ENCODE data around the gene GNB1L.

GNB1L gene

DNA sequence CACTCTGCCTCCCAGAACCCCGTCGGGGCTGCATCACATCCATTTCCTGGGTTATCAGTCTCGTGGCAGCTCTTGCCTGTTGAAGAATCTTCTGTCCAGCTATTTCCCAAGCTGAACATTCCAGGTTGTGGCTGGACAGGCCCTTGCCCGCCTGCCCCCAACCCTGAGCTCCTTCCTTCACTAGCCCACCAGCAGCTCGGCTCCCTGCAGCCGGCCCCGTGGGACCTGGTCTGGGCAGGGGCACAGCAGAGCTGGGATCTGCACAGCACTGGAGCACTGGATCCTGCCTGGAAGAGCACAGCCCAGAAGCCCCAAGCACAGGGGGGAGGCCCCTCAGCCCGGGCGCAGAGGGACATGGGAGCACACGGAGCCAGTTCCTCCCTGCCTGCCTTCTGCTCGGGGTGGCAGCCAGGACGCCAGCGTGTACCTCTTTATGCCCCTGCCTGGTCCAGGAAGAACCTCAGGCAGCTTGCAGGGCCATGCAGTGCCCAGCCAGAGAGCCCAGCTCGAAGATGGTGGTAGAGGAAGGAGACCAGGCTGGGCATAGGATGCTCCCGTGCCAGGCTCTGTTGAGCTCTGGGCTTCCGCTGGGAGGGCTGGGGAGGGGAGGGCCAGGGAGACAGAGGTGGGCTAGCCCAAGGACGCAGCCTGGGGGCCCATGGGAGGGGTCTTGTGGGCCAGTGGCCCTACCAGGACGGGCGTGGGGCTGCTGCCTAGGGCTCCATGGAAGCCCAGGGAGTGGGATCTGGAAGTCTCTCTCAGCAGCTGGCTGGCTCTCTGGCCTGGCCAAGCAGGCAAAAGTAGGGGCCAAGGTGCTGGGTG lies 16.6 kb upstream of the GNB1L start:
- Histone ChIP-seq H3K36me3 (ENCODE audit: control insufficient read depth in 5 of 5, insufficient read depth in 5 of 5, low read length in 5 of 5) (peaks cover 0 to 18% (median 0%) of the 10 kb centered on the region in 5 donors), H3K27ac (ENCODE audit: low read depth, low read length) (no peak overlapping the region), H3K4me3 (ENCODE audit: low read depth in 1 of 5, low read length in 5 of 5) (no peak overlapping the region), H3K4me1 (ENCODE audit: control insufficient read depth in 5 of 5, insufficient read depth in 5 of 5, low read length in 5 of 5) (no peaks in the 10 kb centered on the region), H3K9me3 (ENCODE audit: control insufficient read depth in 5 of 5, low read length in 5 of 5) (no peaks in the 10 kb centered on the region), H3K9ac (ENCODE audit: low read length in 5 of 5) (no peak overlapping the region), H3K27me3 (ENCODE audit: control insufficient read depth in 5 of 5, insufficient read depth in 4 of 5, low read length in 5 of 5) (peaks cover 0 to 5% (median 3%) of the 10 kb centered on the region in 5 donors)

DNA sequence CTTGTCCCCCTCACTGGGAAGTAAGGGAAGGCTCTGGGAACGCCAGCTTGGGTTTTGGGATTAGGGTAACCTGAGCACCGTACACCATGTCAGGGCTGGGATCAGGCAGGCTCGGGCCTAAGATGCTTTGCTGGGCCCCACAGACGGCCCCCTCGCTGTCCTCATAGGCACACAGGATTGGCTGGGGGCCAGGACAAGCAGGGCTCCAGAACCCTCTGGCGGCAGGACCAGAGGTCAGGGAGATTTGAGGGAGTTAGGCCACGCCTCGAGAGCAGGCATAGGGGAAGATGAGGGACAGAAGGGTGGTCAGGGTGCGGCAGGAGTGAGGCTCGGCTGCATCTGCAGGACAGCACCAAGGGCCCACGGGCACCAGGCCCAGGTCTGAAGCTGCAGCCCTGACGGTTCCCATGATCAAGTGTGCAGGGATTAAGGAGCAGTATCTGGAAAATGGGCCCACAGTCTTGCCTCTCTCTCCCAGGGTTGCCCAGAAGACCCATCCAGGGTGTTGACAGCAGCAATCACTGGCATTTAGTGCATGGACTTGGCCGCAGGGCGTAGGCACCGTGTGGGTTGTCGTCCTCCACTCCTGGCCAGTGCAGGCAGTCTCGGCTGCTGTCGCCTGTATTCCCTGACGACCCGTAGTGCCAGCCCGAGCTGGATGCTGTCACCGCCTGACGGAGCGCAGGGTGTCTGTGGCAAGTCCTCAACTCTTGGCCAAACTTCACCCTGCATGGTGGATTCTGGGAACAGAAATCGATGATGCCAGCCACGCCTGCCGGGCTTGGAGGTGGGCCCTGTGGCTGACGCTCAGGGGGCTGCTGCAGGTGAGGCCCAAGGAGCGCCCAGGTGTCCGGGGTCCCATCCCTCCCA lies 15.7 kb upstream of the GNB1L start:
- H3K36me3 ChIP-seq (ENCODE audit: control insufficient read depth in 5 of 5, insufficient read depth in 5 of 5, low read length in 5 of 5) = peaks cover 0 to 15% (median 0%) of the 10 kb centered on the region in 5 donors
- no peaks in the 10 kb centered on the region for H3K4me1 ChIP-seq (ENCODE audit: control insufficient read depth in 5 of 5, insufficient read depth in 5 of 5, low read length in 5 of 5)
- no peak overlapping the region for H3K9ac ChIP-seq (ENCODE audit: low read length in 5 of 5)
- peaks cover 0 to 5% (median 3%) of the 10 kb centered on the region in 5 donors for H3K27me3 ChIP-seq (ENCODE audit: control insufficient read depth in 5 of 5, insufficient read depth in 4 of 5, low read length in 5 of 5)
- H3K27ac ChIP-seq (ENCODE audit: low read depth, low read length) = no peak overlapping the region
- no peak overlapping the region for H3K4me3 ChIP-seq (ENCODE audit: low read depth in 1 of 5, low read length in 5 of 5)
- no peaks in the 10 kb centered on the region for H3K9me3 ChIP-seq (ENCODE audit: control insufficient read depth in 5 of 5, low read length in 5 of 5)

DNA sequence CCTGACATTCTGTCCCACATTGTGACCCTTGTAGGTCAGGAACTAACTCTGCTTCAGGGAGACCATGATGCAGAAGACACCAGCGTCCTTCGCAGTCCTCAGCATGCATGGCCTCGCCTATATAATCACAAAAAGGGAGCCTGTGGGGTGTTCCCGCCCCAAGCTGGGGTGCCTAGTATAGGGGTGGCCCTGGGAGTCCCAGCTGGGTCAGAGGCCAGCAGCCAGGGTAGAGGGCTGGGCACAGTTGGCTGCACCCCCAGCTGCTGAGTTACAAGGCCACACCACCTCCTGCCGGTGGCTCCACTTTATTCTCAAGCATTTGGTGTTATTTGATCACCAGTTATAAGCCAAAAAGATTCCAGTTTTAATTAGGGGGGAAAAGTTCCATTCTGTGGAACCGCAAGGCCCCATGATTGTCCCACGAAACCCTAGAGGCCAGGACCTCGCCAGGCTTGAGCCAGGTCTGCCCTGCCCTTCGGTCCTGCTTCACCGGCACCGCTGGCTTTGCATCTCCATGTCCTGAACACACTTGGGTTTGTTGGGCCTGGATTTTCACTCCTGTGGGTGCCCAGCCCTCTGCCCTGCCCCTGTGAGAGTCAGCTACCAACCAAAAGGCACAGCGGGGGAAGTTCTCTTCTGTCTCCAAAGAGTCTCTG lies 15.0 kb upstream of the GNB1L start:
- no peak overlapping the region for H3K9ac ChIP-seq (ENCODE audit: low read length in 5 of 5)

DNA sequence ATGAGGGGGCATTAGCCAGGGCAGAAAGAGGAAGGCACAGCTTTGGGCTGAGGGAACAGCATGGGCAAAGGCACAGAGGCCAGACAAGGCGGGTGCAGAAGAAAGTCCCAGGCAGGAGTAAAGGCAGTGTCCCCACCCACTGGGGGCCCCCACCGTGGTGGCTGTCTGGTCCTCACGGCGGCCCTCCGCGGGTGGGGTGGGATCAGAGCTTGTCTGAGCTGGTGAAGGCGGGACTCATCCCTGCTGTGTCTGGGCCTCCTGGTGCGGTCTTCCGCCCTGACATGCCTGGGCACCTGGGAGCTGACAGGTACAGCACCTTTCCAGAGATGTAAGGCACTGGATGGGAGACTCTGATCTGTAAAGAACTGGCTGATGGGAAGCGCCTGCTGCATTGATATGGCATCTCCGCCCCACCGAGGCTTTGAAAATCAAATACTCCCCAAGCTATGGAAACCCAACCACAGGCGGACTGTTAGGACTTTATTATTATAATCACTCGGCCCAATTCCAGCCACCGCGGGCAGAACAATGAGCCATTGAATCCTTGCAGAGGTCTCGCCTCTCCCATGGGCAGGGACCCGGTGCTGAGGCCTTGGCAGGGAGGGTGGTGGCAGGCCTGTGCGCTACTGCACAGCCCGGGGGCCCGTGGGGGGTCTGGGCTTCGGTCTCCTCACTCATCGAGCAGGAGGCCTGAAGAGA lies 14.2 kb upstream of the GNB1L start:
- Histone ChIP-seq H3K27me3 (ENCODE audit: control insufficient read depth in 5 of 5, insufficient read depth in 4 of 5, low read length in 5 of 5) (peaks cover 0 to 5% (median 3%) of the 10 kb centered on the region in 5 donors), H3K9ac (ENCODE audit: low read length in 5 of 5) (no peak overlapping the region), H3K9me3 (ENCODE audit: control insufficient read depth in 5 of 5, low read length in 5 of 5) (no peaks in the 10 kb centered on the region), H3K4me1 (ENCODE audit: control insufficient read depth in 5 of 5, insufficient read depth in 5 of 5, low read length in 5 of 5) (no peaks in the 10 kb centered on the region), H3K36me3 (ENCODE audit: control insufficient read depth in 5 of 5, insufficient read depth in 5 of 5, low read length in 5 of 5) (peaks cover 0 to 1% (median 0%) of the 10 kb centered on the region in 5 donors), H3K27ac (ENCODE audit: low read depth, low read length) (no peak overlapping the region), H3K4me3 (ENCODE audit: low read depth in 1 of 5, low read length in 5 of 5) (no peak overlapping the region)

More for the DNA sequence above, 15.0 kb upstream of the GNB1L start:
- Histone ChIP-seq H3K27me3 (ENCODE audit: control insufficient read depth in 5 of 5, insufficient read depth in 4 of 5, low read length in 5 of 5) (peaks cover 0 to 5% (median 3%) of the 10 kb centered on the region in 5 donors), H3K36me3 (ENCODE audit: control insufficient read depth in 5 of 5, insufficient read depth in 5 of 5, low read length in 5 of 5) (peaks cover 0 to 8% (median 0%) of the 10 kb centered on the region in 5 donors), H3K4me1 (ENCODE audit: control insufficient read depth in 5 of 5, insufficient read depth in 5 of 5, low read length in 5 of 5) (no peaks in the 10 kb centered on the region), H3K9me3 (ENCODE audit: control insufficient read depth in 5 of 5, low read length in 5 of 5) (no peaks in the 10 kb centered on the region), H3K4me3 (ENCODE audit: low read depth in 1 of 5, low read length in 5 of 5) (no peak overlapping the region), H3K27ac (ENCODE audit: low read depth, low read length) (no peak overlapping the region)

DNA sequence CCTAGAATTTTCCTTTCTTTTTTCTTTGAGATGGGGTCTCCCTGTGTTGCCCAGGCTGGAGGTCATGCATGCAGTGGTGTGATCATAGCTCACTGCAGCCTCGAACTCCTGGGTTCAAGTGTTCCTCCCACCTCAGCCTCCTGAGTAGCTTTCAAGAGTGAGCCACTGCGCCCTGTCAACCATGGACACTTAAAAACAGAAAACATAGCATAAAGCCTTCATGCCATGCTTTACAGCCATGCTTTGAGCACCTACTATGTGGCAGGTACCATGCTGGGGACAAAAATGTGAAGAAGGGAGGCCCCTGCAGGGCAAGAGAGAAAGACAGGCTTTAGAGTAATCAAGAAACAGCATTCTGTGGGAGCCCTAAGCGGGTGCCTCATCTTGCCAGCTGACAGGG lies 13.7 kb upstream of the GNB1L start:
- no peaks in the 10 kb centered on the region for H3K9me3 ChIP-seq (ENCODE audit: control insufficient read depth in 5 of 5, low read length in 5 of 5)
- no peak overlapping the region for H3K9ac ChIP-seq (ENCODE audit: low read length in 5 of 5)
- peaks cover 0 to 5% (median 3%) of the 10 kb centered on the region in 5 donors for H3K27me3 ChIP-seq (ENCODE audit: control insufficient read depth in 5 of 5, insufficient read depth in 4 of 5, low read length in 5 of 5)
- H3K27ac ChIP-seq (ENCODE audit: low read depth, low read length) = no peak overlapping the region
- H3K4me1 ChIP-seq (ENCODE audit: control insufficient read depth in 5 of 5, insufficient read depth in 5 of 5, low read length in 5 of 5) = no peaks in the 10 kb centered on the region
- no peaks in the 10 kb centered on the region for H3K36me3 ChIP-seq (ENCODE audit: control insufficient read depth in 5 of 5, insufficient read depth in 5 of 5, low read length in 5 of 5)
- no peak overlapping the region for H3K4me3 ChIP-seq (ENCODE audit: low read depth in 1 of 5, low read length in 5 of 5)

DNA sequence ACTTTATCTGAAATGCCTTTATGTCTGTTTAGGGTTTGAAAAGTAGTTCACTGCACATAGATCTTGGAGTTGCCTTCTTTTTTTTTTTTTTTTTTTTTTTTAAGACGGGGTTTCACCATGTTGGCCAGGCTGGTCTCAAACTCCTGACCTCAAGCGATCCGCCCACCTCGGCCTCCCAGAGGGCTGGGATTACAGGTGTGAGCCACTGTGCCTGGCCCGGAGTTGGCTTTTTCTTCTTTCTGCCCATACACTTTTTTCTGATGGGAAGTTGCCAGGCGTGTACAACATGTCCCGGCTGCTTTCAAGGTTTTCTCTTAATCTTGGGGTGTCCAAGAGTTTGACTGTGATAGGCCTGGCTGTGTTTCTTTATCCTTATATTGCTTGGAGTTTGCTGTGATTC lies 12.9 kb upstream of the GNB1L start:
- Histone ChIP-seq H3K36me3 (ENCODE audit: control insufficient read depth in 5 of 5, insufficient read depth in 5 of 5, low read length in 5 of 5) (no peaks in the 10 kb centered on the region), H3K27ac (ENCODE audit: low read depth, low read length) (no peak overlapping the region), H3K27me3 (ENCODE audit: control insufficient read depth in 5 of 5, insufficient read depth in 4 of 5, low read length in 5 of 5) (peaks cover 0 to 3% (median 0%) of the 10 kb centered on the region in 5 donors), H3K9me3 (ENCODE audit: control insufficient read depth in 5 of 5, low read length in 5 of 5) (no peaks in the 10 kb centered on the region), H3K9ac (ENCODE audit: low read length in 5 of 5) (no peak overlapping the region), H3K4me1 (ENCODE audit: control insufficient read depth in 5 of 5, insufficient read depth in 5 of 5, low read length in 5 of 5) (no peaks in the 10 kb centered on the region), H3K4me3 (ENCODE audit: low read depth in 1 of 5, low read length in 5 of 5) (no peak overlapping the region)

DNA sequence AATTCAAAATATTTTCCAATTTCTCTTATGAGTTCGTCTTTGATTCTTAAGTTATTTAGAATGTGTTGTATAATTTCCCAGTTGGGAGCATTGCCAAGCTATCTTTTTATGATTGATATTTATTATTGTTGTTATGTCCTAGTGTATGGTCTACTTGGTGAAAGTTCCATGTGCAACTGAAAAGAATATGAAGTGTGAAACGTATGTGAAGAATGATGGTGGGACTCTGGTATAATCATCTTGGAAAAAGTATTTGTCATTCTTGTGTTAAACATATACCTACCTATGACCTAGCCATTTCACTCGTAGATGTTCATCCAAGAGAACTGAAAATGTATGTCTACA lies 12.0 kb upstream of the GNB1L start:
- no peak overlapping the region for H3K27ac ChIP-seq (ENCODE audit: low read depth, low read length)
- no peak overlapping the region for H3K4me3 ChIP-seq (ENCODE audit: low read depth in 1 of 5, low read length in 5 of 5)
- no peaks in the 10 kb centered on the region for H3K36me3 ChIP-seq (ENCODE audit: control insufficient read depth in 5 of 5, insufficient read depth in 5 of 5, low read length in 5 of 5)
- no peaks in the 10 kb centered on the region for H3K27me3 ChIP-seq (ENCODE audit: control insufficient read depth in 5 of 5, insufficient read depth in 4 of 5, low read length in 5 of 5)
- H3K9ac ChIP-seq (ENCODE audit: low read length in 5 of 5) = no peak overlapping the region
- H3K4me1 ChIP-seq (ENCODE audit: control insufficient read depth in 5 of 5, insufficient read depth in 5 of 5, low read length in 5 of 5) = no peaks in the 10 kb centered on the region
- no peaks in the 10 kb centered on the region for H3K9me3 ChIP-seq (ENCODE audit: control insufficient read depth in 5 of 5, low read length in 5 of 5)

DNA sequence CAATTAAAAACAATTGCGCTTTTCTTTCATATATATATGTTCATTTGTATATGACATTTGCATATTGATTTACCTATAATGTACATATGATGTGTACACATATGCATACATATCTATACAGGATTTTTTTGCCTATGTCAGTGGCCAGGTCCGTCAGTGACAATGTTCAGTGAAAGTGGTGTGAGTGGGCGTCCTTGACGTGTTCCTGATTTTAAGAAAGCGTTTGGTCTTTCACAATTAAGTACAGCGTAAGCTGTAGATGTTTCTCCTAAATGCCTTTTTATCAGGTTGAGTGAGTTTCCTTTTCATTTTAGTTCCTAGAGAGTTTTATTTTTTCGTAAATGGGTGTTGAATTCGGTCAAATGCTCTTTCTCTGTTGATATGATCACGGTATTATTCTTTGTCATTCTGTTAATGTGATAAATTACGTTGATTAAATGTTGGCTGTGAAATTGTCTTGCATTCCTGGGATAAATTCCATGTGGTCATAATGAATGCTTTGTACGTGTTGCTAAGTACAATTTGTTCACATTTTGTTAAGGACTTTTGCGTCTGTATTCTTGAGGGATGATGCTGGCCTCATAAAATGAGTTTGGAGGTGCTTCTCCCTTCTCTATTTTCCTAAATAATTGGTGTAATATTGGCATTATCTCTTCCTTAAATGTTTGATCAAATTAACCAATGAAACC lies 10.6 kb upstream of the GNB1L start:
- Histone ChIP-seq H3K27ac (ENCODE audit: low read depth, low read length) (no peak overlapping the region), H3K4me3 (ENCODE audit: low read depth in 1 of 5, low read length in 5 of 5) (no peak overlapping the region), H3K4me1 (ENCODE audit: control insufficient read depth in 5 of 5, insufficient read depth in 5 of 5, low read length in 5 of 5) (no peaks in the 10 kb centered on the region), H3K9me3 (ENCODE audit: control insufficient read depth in 5 of 5, low read length in 5 of 5) (no peaks in the 10 kb centered on the region), H3K36me3 (ENCODE audit: control insufficient read depth in 5 of 5, insufficient read depth in 5 of 5, low read length in 5 of 5) (no peaks in the 10 kb centered on the region), H3K9ac (ENCODE audit: low read length in 5 of 5) (no peak overlapping the region), H3K27me3 (ENCODE audit: control insufficient read depth in 5 of 5, insufficient read depth in 4 of 5, low read length in 5 of 5) (no peaks in the 10 kb centered on the region)

DNA sequence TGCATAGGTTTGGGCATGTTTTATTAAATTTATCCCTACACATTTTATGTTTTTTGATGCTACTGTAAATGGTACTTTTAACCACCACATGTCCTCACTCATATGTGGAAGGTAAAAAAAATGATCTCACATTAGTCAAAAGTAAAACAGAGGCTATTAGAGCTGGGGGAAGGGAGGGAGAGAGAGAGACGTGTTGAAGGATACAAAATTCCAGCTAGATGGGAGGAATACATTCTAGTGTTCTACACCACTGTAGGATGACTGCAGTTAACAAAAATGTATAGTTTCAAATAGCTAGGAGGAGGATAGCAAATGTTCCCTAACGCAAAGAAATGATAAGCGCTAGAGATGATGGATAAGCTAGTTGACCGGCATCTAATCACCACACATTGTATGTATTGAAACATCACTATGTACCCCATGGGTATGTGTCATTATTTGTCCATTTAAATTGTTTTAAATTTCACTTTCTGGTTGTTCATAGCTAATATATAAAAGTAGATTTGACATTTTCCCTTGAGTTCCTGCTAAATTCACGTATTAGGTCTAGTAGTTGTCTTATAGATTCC lies 9.9 kb upstream of the GNB1L start:
- Histone ChIP-seq H3K27ac (ENCODE audit: low read depth, low read length) (no peak overlapping the region), H3K36me3 (ENCODE audit: control insufficient read depth in 5 of 5, insufficient read depth in 5 of 5, low read length in 5 of 5) (no peaks in the 10 kb centered on the region), H3K4me3 (ENCODE audit: low read depth in 1 of 5, low read length in 5 of 5) (no peak overlapping the region)

More for the DNA sequence above, 9.9 kb upstream of the GNB1L start:
- H3K9me3 ChIP-seq (ENCODE audit: control insufficient read depth in 5 of 5, low read length in 5 of 5) = no peaks in the 10 kb centered on the region
- no peak overlapping the region for H3K9ac ChIP-seq (ENCODE audit: low read length in 5 of 5)
- H3K27me3 ChIP-seq (ENCODE audit: control insufficient read depth in 5 of 5, insufficient read depth in 4 of 5, low read length in 5 of 5) = no peaks in the 10 kb centered on the region
- no peaks in the 10 kb centered on the region for H3K4me1 ChIP-seq (ENCODE audit: control insufficient read depth in 5 of 5, insufficient read depth in 5 of 5, low read length in 5 of 5)

Measured in subcutaneous abdominal adipose tissue (tissue), 5 donors.